Smooth muscle cell (in vitro differentiated cells): ENCODE results near the gene GPC5. TPM values are rescaled to one million over a fixed set of nuclear protein-coding genes. Genes with fewer than 3 reads are reported as not detected.

Source experiments
- DNase-seq: peaks from one replicate; lab custom pipeline; 2025; ENCODE audit not compliant: unreplicated experiment; lab: John Stamatoyannopoulos, UW
- H2AFZ ChIP-seq: fragments of 200-600 bp; sonication (generic); 2 replicates; pipeline ENCODE4 v1.6.0; 2016; ENCODE audit warnings: antibody characterized with exemption, low read depth, mild to moderate bottlenecking
- H3F3A ChIP-seq: fragments of 200-600 bp; sonication (generic); 2 replicates; pipeline ENCODE4 v1.6.0; 2017; ENCODE audit warnings: antibody characterized with exemption, low read depth
- H3K27ac ChIP-seq: fragments of 200-600 bp; sonication (generic); 2 replicates; pipeline ENCODE4 v1.5.1; 2016; ENCODE audit warnings: low read depth, mild to moderate bottlenecking
- H3K27me3 ChIP-seq: fragments of 200-600 bp; sonication (generic); 2 replicates; pipeline ENCODE4 v1.6.1; 2016; ENCODE audit warnings: low read depth, mild to moderate bottlenecking
- H3K36me3 ChIP-seq: fragments of 200-600 bp; sonication (generic); 2 replicates; pipeline ENCODE4 v1.5.1; 2016; ENCODE audit warnings: low read depth
- H3K4me1 ChIP-seq: fragments of 200-600 bp; sonication (generic); 2 replicates; pipeline ENCODE4 v1.5.1; 2016; ENCODE audit warnings: low read depth
- H3K4me2 ChIP-seq: fragments of 200-600 bp; sonication (generic); 2 replicates; pipeline ENCODE4 v1.6.0; 2016; ENCODE audit warnings: mild to moderate bottlenecking
- H3K4me3 ChIP-seq: fragments of 200-600 bp; sonication (generic); 2 replicates; pipeline ENCODE4 v1.5.1; 2016; ENCODE audit warnings: mild to moderate bottlenecking
- H3K79me2 ChIP-seq: fragments of 200-600 bp; sonication (generic); 2 replicates; pipeline ENCODE4 v1.6.0; 2016; ENCODE audit warnings: low read depth, mild to moderate bottlenecking
- H3K9ac ChIP-seq: fragments of 200-600 bp; sonication (generic); 2 replicates; pipeline ENCODE4 v1.6.0; 2016; ENCODE audit warnings: low read depth
- H3K9me3 ChIP-seq: fragments of 200-600 bp; sonication (generic); replicated peaks from 2 replicates; pipeline ENCODE4 v1.5.1; 2016; ENCODE audit warnings: low read depth
- H4K20me1 ChIP-seq: fragments of 200-600 bp; sonication (generic); 2 replicates; pipeline ENCODE4 v1.6.0; 2016; ENCODE audit warnings: low read depth
- WGBS: methylation state at CpG from one replicate; pipeline ENCODE4 v1.1.7; 2016; ENCODE audit warnings: low lambda C conversion rate; 5-methylcytosine and 5-hydroxymethylcytosine counted together
- polyA plus RNA-seq: library from polyadenylated mRNA; unstranded; fragments of >200 nt; fragmentation: Nextera tagmentation; extraction: Ambion mirVana; gene quantifications from 2 replicates; pipeline ENCODE4 v1.2.1, GENCODE V29; 2016
- total RNA-seq: library from RNA; depleted of rRNA; stranded (reverse); fragments of >200 nt; gene quantifications from 2 replicates; pipeline ENCODE4 v1.2.3, GENCODE V29; 2014
- TF ChIP-seq, protein P1 (sequence below): fragments of 200-600 bp; sonication (generic); IDR thresholded peaks from 2 replicates; pipeline ENCODE4 v1.5.1; 2017; ENCODE audit warnings: borderline replicate concordance, mild to moderate bottlenecking, antibody characterized with exemption; ENCODE audit not compliant: insufficient read depth, poor library complexity, severe bottlenecking

Gene GPC5
- total and polyA plus RNA-seq, 2 experiments from 2014 or later = 0.99 to 1.0 TPM

DNA sequence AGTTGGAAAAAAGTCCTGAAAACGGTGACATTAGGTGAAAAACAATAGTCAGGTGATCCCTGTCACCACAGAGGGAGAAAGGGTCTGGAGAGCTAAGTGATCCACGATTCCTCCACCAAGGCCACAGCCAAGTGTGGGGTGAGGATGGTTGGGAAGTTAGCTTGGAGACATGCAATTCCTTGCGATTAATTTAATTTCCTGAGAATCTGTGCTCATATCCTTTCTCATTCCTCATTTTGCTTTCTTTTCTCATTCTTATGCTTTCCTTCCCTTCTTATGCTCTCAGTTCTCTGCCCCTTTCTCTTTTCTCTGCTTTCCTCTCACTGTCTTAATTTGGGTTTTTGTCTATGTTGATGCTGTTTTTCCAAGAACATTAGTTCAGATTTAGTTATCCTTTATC is 68.8 kb downstream of the GPC5 start:
- no peaks in the 10 kb centered on the region for H3K79me2 ChIP-seq
- H3F3A ChIP-seq = no peaks in the 10 kb centered on the region
- H2AFZ ChIP-seq = no peak overlapping the region
- 82% methylated on average over 3 of the region's 3 CpGs for WGBS
- H4K20me1 ChIP-seq = no peaks in the 10 kb centered on the region
- H3K27ac ChIP-seq = no peak overlapping the region
- TF ChIP-seq, protein P1, sequence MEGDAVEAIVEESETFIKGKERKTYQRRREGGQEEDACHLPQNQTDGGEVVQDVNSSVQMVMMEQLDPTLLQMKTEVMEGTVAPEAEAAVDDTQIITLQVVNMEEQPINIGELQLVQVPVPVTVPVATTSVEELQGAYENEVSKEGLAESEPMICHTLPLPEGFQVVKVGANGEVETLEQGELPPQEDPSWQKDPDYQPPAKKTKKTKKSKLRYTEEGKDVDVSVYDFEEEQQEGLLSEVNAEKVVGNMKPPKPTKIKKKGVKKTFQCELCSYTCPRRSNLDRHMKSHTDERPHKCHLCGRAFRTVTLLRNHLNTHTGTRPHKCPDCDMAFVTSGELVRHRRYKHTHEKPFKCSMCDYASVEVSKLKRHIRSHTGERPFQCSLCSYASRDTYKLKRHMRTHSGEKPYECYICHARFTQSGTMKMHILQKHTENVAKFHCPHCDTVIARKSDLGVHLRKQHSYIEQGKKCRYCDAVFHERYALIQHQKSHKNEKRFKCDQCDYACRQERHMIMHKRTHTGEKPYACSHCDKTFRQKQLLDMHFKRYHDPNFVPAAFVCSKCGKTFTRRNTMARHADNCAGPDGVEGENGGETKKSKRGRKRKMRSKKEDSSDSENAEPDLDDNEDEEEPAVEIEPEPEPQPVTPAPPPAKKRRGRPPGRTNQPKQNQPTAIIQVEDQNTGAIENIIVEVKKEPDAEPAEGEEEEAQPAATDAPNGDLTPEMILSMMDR = no peak
- no peaks in the 10 kb centered on the region for H3K4me1 ChIP-seq
- H3K9me3 ChIP-seq = no peaks in the 10 kb centered on the region
- DNase-seq = no peak
- H3K36me3 ChIP-seq = no peaks in the 10 kb centered on the region
- H3K9ac ChIP-seq = no peak overlapping the region
- no peak overlapping the region for H3K4me3 ChIP-seq
- H3K4me2 ChIP-seq = no peak overlapping the region
- H3K27me3 ChIP-seq = no peaks in the 10 kb centered on the region

DNA sequence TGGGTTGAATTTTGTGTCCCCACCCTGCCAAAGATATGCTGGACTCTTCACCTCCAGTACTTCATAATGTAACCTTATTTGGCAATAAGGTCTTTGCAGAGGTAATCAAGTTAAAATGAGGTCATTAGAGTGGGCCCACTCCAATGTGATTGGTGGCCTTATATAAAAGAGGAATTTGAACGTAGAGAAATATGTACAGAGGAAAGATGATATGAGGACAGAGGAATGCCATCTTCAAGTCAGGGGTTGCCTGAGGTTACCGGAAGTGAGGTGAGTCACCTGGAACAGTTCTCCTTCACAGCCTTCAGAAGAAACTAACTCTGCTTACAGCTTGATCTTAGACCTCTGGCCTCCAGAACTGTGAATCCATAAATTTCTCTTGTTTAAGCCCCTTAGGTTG is 69.9 kb downstream of the GPC5 start:
- no peaks in the 10 kb centered on the region for H3F3A ChIP-seq
- H3K9me3 ChIP-seq = no peaks in the 10 kb centered on the region
- no peak for DNase-seq
- no peak overlapping the region for H3K9ac ChIP-seq
- TF ChIP-seq, protein P1 = no peak
- H3K27ac ChIP-seq = no peak overlapping the region
- no peak overlapping the region for H3K4me2 ChIP-seq
- no peaks in the 10 kb centered on the region for H3K4me1 ChIP-seq
- no peaks in the 10 kb centered on the region for H3K27me3 ChIP-seq
- no peaks in the 10 kb centered on the region for H4K20me1 ChIP-seq
- no peak overlapping the region for H2AFZ ChIP-seq
- 72% methylated on average over 2 of the region's 2 CpGs for WGBS
- H3K36me3 ChIP-seq = no peaks in the 10 kb centered on the region
- no peak overlapping the region for H3K4me3 ChIP-seq
- no peaks in the 10 kb centered on the region for H3K79me2 ChIP-seq

DNA sequence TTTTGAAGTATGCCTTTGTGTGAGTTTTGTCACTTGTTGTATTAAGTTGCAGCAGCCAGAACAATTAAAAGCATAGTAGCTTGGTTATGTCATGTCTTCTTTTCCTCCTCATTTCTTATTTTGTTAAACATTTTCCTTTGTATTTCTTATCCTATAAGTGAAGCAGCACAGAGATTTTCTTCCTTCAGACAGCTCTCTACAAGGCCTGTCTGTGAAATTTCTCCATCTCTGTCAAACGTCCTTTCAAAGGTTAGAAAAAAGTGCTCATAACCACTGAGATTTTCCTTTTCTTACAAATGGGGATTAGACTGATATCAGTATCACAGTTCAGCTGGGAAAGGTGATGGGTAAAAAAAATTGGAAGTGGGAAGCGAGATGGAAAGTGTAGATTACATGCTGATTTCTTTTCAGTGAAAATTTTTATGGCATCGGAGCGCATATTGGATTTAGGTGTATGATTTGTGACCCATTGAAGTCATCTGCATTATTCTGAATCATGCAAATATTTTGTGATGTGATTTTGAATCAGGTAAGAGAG is 71.7 kb downstream of the GPC5 start:
- Histone ChIP-seq H3K27me3 (no peaks in the 10 kb centered on the region), H3K27ac (no peak overlapping the region), H3K9ac (no peak overlapping the region), H4K20me1 (no peaks in the 10 kb centered on the region), H3K9me3 (no peaks in the 10 kb centered on the region), H2AFZ (no peak overlapping the region), H3K4me2 (no peak overlapping the region), H3F3A (no peaks in the 10 kb centered on the region), H3K79me2 (no peaks in the 10 kb centered on the region), H3K4me1 (no peaks in the 10 kb centered on the region), H3K36me3 (no peaks in the 10 kb centered on the region), H3K4me3 (no peak overlapping the region)
- DNase-seq = no peak
- 81% methylated on average over 4 of the region's 4 CpGs for WGBS
- TF ChIP-seq, protein P1 = no peak

DNA sequence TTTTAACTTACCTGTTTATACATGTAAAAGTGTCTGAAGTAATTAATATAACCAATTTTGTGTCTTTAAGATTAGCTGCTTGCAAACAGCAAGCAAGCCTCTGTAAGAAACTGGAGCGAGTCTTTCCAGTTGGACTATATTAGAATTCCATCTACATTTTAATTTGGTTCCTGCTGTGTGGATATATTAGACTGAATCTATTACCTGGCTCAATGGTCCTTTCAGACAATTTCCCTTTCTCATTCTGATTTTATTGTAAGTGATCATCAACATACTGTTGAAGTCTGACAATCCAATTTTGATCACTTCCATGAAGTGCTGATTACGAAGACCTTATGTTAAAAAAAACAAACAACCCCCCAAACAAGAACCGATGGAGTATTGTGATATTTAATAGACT is 72.3 kb downstream of the GPC5 start:
- no peaks in the 10 kb centered on the region for H3K9me3 ChIP-seq
- H3K27ac ChIP-seq = no peak overlapping the region
- no peak overlapping the region for H3K9ac ChIP-seq
- H4K20me1 ChIP-seq = no peaks in the 10 kb centered on the region
- no peak overlapping the region for H3K4me3 ChIP-seq
- no peaks in the 10 kb centered on the region for H3K27me3 ChIP-seq
- no peak overlapping the region for H3K4me2 ChIP-seq
- no peak overlapping the region for H2AFZ ChIP-seq
- no peaks in the 10 kb centered on the region for H3K4me1 ChIP-seq
- 85% methylated on average over 3 of the region's 3 CpGs for WGBS
- no peaks in the 10 kb centered on the region for H3F3A ChIP-seq
- no peaks in the 10 kb centered on the region for H3K36me3 ChIP-seq
- no peaks in the 10 kb centered on the region for H3K79me2 ChIP-seq
- DNase-seq = no peak
- TF ChIP-seq, protein P1 = no peak
